ENCODE data around the gene ADCY5. TPM values are rescaled to one million over a fixed set of nuclear protein-coding genes. Genes with fewer than 3 reads are reported as not detected.
"Not testable (repeated sequence)": the region's sequence is repeated elsewhere in the genome, so short reads cannot be mapped to it uniquely, and the experiment has no call there.

Gene ADCY5
- total RNA-seq, 1 donor from 2014 or later: 4.0 TPM

DNA sequence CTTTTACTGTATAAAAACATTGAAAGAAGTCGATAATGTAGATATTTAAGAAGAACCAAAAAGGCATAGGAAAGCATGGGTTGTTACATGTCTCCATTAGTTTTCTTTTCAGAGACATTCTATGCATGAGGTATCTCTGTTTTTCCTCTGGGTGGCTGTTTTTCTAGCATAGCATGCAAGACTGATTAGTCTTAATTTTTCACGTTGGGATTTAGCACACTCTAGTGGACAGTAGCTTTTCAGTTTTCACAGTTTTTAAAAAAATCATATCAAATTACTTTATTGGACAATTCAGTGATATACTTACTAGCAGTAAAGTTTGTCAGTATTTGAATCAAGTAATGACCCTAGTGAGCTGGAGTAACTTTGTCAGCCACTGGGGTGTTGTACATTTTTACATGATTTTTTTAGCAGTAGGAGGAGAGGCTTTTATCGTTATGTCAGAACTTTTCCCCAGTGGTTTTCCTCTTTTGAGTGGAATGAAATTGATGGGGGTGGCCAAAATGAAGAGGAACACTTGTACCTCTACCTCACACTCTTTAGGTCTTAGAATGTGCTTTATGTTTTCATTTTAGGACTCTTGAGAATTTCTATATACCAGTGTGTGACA lies 190.0 kb downstream of the ADCY5 start:
- ATAC-seq (peak; percentile 43), DNase-seq (no peak)
- H3K9me3 ChIP-seq: no peaks in the 10 kb centered on the region
- TF ChIP-seq, protein P1, sequence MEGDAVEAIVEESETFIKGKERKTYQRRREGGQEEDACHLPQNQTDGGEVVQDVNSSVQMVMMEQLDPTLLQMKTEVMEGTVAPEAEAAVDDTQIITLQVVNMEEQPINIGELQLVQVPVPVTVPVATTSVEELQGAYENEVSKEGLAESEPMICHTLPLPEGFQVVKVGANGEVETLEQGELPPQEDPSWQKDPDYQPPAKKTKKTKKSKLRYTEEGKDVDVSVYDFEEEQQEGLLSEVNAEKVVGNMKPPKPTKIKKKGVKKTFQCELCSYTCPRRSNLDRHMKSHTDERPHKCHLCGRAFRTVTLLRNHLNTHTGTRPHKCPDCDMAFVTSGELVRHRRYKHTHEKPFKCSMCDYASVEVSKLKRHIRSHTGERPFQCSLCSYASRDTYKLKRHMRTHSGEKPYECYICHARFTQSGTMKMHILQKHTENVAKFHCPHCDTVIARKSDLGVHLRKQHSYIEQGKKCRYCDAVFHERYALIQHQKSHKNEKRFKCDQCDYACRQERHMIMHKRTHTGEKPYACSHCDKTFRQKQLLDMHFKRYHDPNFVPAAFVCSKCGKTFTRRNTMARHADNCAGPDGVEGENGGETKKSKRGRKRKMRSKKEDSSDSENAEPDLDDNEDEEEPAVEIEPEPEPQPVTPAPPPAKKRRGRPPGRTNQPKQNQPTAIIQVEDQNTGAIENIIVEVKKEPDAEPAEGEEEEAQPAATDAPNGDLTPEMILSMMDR (IDR thresholded peaks at IDR 0.05): peak; percentile 59
- no peaks in the 10 kb centered on the region for H3K27me3 ChIP-seq
- peaks cover 14% of the 10 kb centered on the region for H3K36me3 ChIP-seq
- intact Hi-C loops (cut with DNase I): no loop called here
- H3K4me3 ChIP-seq: no peak overlapping the region
- no peak overlapping the region for H3K27ac ChIP-seq
- H3K4me1 ChIP-seq: no peaks in the 10 kb centered on the region

DNA sequence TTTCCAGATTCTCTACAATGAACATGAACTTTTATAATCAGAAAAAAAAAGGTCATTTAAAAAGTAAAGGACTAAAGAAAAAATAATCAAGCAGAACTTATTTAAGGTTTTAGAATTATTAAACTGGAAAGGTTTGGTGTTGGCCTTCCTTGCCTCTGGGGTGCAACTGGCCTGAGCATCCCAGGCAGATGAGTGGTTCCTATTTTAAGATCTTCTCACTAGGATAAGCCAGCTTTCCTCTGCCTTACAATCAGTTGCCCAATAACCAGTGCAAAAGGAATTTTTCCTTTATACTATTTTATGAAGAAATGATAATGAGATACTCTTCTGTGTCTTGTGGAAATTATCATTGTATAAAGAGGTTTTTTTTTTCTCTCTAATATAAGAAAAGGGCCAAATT lies 190.5 kb downstream of the ADCY5 start:
- DNase-seq: no peak
- Histone ChIP-seq H3K27me3 (no peaks in the 10 kb centered on the region), H3K4me3 (no peak overlapping the region), H3K36me3 (peaks cover 14% of the 10 kb centered on the region), H3K9me3 (no peaks in the 10 kb centered on the region), H3K4me1 (no peaks in the 10 kb centered on the region), H3K27ac (no peak overlapping the region)
- no peak for ATAC-seq
- TF ChIP-seq, protein P1 (IDR thresholded peaks at IDR 0.05): no peak
- intact Hi-C loops (cut with DNase I): no loop called here

DNA sequence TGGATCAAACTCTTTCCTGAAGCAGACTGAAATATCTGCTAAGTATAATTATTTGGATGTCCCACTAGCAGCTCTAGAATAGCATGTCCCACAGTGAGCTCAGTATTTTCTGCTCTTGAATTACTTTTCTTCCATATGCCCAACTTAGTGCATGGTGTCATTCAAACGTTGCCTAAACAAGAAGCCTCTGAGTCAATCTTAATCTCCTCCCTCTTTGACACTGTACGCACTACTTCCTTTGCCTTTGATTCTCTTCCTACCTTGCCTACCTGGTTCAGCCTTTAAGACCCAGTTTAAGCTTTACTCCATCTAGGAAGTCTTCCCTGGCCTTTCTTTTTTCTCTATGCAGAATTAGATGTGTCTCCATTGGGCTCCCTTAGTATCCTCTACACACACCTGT lies 192.6 kb downstream of the ADCY5 start:
- Histone ChIP-seq H3K9me3 (no peaks in the 10 kb centered on the region), H3K27me3 (no peaks in the 10 kb centered on the region), H3K27ac (no peak overlapping the region), H3K4me3 (no peak overlapping the region), H3K4me1 (no peaks in the 10 kb centered on the region), H3K36me3 (peaks cover 15% of the 10 kb centered on the region)
- DNase-seq: no peak
- TF ChIP-seq, protein P1 (IDR thresholded peaks at IDR 0.05): no peak
- intact Hi-C loops (cut with DNase I): no loop called here
- ATAC-seq: no peak

DNA sequence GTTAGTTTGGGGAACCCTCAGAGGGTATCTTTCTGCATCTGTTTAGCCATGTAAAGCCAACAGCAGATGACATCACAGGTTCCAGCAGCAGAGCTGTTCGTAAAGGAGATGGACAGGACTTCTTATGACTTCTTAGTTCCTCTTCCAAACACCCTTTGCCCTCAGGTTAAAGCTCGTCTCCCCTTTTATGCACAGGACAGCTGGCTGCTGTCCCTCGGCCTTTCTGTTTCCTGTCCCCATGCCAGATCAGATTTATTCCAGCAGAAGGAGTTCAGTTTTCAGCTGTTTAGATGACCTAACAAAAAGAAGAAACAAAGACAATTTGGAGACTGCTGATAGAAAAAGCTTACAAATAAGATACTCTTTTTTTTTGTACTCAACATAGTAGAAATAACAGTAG lies 202.0 kb downstream of the ADCY5 start:
- intact Hi-C loops (cut with DNase I): no loop called here
- H3K36me3 ChIP-seq: peaks cover 39% of the 10 kb centered on the region
- no peak overlapping the region for H3K27ac ChIP-seq
- TF ChIP-seq, protein P1 (IDR thresholded peaks at IDR 0.05): no peak
- ATAC-seq (no peak), DNase-seq (no peak)
- H3K4me1 ChIP-seq: peaks cover 14% of the 10 kb centered on the region
- no peak overlapping the region for H3K4me3 ChIP-seq
- H3K9me3 ChIP-seq: no peaks in the 10 kb centered on the region
- H3K27me3 ChIP-seq: no peaks in the 10 kb centered on the region

DNA sequence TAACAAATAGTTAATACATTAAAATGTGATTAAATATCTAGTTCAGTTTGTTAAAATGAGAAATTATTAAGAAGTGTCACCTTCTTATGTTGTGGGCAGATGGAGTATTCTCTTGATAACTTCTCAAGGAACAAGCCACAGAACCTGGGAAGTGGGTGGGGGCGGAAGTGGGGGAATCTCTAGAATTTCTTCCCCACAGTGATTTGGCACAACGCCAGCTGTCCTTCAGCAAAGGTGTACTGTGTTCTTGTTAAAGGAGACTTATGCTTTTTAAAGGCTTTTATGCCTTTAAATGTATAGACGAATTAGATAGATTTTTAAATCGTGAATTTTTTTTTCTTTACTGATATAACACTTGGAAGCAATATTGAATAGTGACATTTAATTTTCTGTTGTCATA lies 204.8 kb downstream of the ADCY5 start:
- Histone ChIP-seq H3K9me3 (no peaks in the 10 kb centered on the region), H3K27ac (no peak overlapping the region), H3K4me3 (no peak overlapping the region), H3K27me3 (no peaks in the 10 kb centered on the region), H3K36me3 (peaks cover 47% of the 10 kb centered on the region), H3K4me1 (peaks cover 14% of the 10 kb centered on the region)
- ATAC-seq: no peak
- no peak for DNase-seq
- intact Hi-C loops (cut with DNase I): no loop called here
- TF ChIP-seq, protein P1 (IDR thresholded peaks at IDR 0.05): no peak

DNA sequence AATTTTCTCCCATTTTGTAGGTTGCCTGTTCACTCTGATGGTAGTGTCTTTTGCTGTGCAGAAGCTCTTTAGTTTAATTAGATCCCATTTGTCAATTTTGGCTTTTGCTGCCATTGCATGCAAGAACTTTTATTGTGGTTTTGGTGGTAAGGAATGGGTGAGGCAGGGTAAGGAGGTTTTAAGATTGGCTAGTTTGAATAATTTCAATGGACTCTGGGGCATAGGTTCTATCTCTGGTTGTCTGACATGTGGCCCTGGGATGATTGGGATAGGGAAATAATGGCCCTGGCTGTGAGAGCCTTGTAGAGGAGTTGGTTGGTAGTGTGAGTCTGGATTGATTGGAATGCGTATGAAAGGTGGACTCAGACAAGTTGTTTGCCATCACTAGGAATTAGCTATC lies 209.1 kb downstream of the ADCY5 start:
- no peak overlapping the region for H3K4me3 ChIP-seq
- TF ChIP-seq, protein P1 (IDR thresholded peaks at IDR 0.05): no peak
- DNase-seq (no peak), ATAC-seq (no peak)
- no peaks in the 10 kb centered on the region for H3K4me1 ChIP-seq
- no peak overlapping the region for H3K27ac ChIP-seq
- intact Hi-C loops (cut with DNase I): no loop called here
- no peaks in the 10 kb centered on the region for H3K27me3 ChIP-seq
- H3K9me3 ChIP-seq: no peaks in the 10 kb centered on the region
- H3K36me3 ChIP-seq: peaks cover 19% of the 10 kb centered on the region

DNA sequence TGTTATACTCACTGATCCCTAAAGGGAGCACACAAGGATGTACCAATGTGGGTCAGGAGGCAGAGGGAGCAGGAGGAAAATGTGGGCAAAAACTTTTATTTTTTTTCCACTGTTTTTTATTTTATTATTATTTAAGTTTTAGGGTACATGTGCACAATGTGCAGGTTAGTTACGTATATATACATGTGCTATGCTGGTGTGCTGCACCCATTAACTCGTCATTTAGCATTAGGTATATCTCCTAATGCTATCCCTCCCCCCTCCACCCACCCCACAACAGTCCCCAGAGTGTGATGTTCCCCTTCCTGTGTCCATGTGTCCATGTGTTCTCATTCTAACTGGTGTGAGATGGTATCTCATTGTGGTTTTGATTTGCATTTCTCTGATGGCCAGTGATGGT lies 209.7 kb downstream of the ADCY5 start:
- DNase-seq; H3K4me1 ChIP-seq; H3K27me3 ChIP-seq; H3K27ac ChIP-seq; H3K9me3 ChIP-seq; H3K4me3 ChIP-seq; intact Hi-C loops (cut with DNase I); ATAC-seq: not testable (repeated sequence)
- H3K36me3 ChIP-seq: peaks cover 19% of the 10 kb centered on the region
